MM.1S (cell line): ENCODE results near the gene MGST3.
"Not testable (repeated sequence)": the region's sequence is repeated elsewhere in the genome, so short reads cannot be mapped to it uniquely, and the experiment has no call there.

Source experiments
- DNase-seq: peaks from one replicate; pipeline ENCODE4 v3.0.0-alpha.2; 2015
- H2AFZ ChIP-seq: fragments of 300-600 bp; sonication (generic); 2 replicates; pipeline ENCODE4 v1.6.0; 2016; ENCODE audit warnings: antibody characterized with exemption, low read length
- H3F3A ChIP-seq: fragments of 300-600 bp; sonication (generic); 2 replicates; pipeline ENCODE4 v1.6.1; 2016; ENCODE audit warnings: mild to moderate bottlenecking, antibody characterized with exemption, low read length, moderate library complexity, mixed read lengths; ENCODE audit not compliant: insufficient read depth
- H3K27ac ChIP-seq: fragments of 300-600 bp; sonication (generic); 2 replicates; pipeline ENCODE4 v1.5.1; 2016; ENCODE audit warnings: mild to moderate bottlenecking, low read length
- H3K27me3 ChIP-seq: fragments of 300-600 bp; sonication (generic); replicated peaks from 2 replicates; pipeline ENCODE4 v1.6.0; 2016; ENCODE audit warnings: low read length; ENCODE audit not compliant: insufficient read depth
- H3K36me3 ChIP-seq: fragments of 300-600 bp; sonication (generic); replicated peaks from 2 replicates; pipeline ENCODE4 v1.6.1; 2016; ENCODE audit warnings: mild to moderate bottlenecking, low read length, mixed read lengths; ENCODE audit not compliant: insufficient read depth
- H3K4me1 ChIP-seq: fragments of 300-600 bp; sonication (generic); 2 replicates; pipeline ENCODE4 v1.6.1; 2016; ENCODE audit warnings: low read length, mixed read lengths
- H3K4me2 ChIP-seq: fragments of 300-600 bp; sonication (generic); 2 replicates; pipeline ENCODE4 v1.6.0; 2016; ENCODE audit warnings: low read depth, low read length
- H3K4me3 ChIP-seq: fragments of 300-600 bp; sonication (generic); 2 replicates; pipeline ENCODE4 v1.5.1; 2016; ENCODE audit warnings: low read length, mixed read lengths
- H3K79me2 ChIP-seq: fragments of 300-600 bp; sonication (generic); 2 replicates; pipeline ENCODE4 v1.6.1; 2016; ENCODE audit warnings: mixed run types, low read length, mixed read lengths
- H3K9ac ChIP-seq: fragments of 300-600 bp; sonication (generic); 2 replicates; pipeline ENCODE4 v1.6.1; 2016; ENCODE audit warnings: low read length, mixed read lengths
- H3K9me2 ChIP-seq: fragments of 300-600 bp; sonication (generic); replicated peaks from 2 replicates; pipeline ENCODE4 v1.6.1; 2016; ENCODE audit warnings: mild to moderate bottlenecking, low read length, mixed read lengths; ENCODE audit not compliant: insufficient read depth
- H3K9me3 ChIP-seq: fragments of 300-600 bp; sonication (generic); replicated peaks from 2 replicates; pipeline ENCODE4 v1.6.1; 2016; ENCODE audit warnings: mild to moderate bottlenecking, low read length, mixed read lengths; ENCODE audit not compliant: insufficient read depth
- H4K20me1 ChIP-seq: fragments of 300-600 bp; sonication (generic); 2 replicates; pipeline ENCODE4 v1.6.1; 2016; ENCODE audit warnings: mild to moderate bottlenecking, low read length, moderate library complexity, mixed read lengths; ENCODE audit not compliant: insufficient read depth
- CTCF ChIP-seq: fragments of 300-600 bp; sonication (generic); IDR thresholded peaks from 2 replicates; pipeline ENCODE4 v1.5.1; 2016; ENCODE audit warnings: antibody characterized with exemption, low read length, mixed read lengths
- EZH2 ChIP-seq: fragments of 300-600 bp; sonication (generic); optimal IDR thresholded peaks from 2 replicates; pipeline ENCODE3; 2017; ENCODE audit warnings: low read depth, mild to moderate bottlenecking, antibody characterized with exemption, low read length, mixed read lengths
- EZH2phosphoT487 ChIP-seq: fragments of 300-600 bp; sonication (generic); IDR thresholded peaks from 2 replicates; pipeline ENCODE4 v1.6.1; 2018; ENCODE audit warnings: antibody characterized with exemption, low read length

The MGST3 gene

GRCh38 chr1:165637427-165637826, 6.4 kb downstream of the MGST3 start:
- no peaks in the 10 kb centered on the region for H3K36me3 ChIP-seq
- no peak overlapping the region for H2AFZ ChIP-seq
- no peaks in the 10 kb centered on the region for H4K20me1 ChIP-seq
- no peak overlapping the region for H3K9ac ChIP-seq
- peaks cover 13% of the 10 kb centered on the region for H3K79me2 ChIP-seq
- peaks cover 17% of the 10 kb centered on the region for H3K4me1 ChIP-seq
- no peak for DNase-seq
- H3K27ac ChIP-seq = no peak overlapping the region
- H3K9me2 ChIP-seq = no peaks in the 10 kb centered on the region
- no peaks in the 10 kb centered on the region; the same call in 1 of the 2 replicates for H3F3A ChIP-seq
- no peaks in the 10 kb centered on the region for H3K27me3 ChIP-seq
- no peak overlapping the region for H3K4me3 ChIP-seq
- no peaks in the 10 kb centered on the region for H3K9me3 ChIP-seq
- TF ChIP-seq EZH2phosphoT487 = no peak
- TF ChIP-seq EZH2 = no peak
- no peak for TF ChIP-seq CTCF
- H3K4me2 ChIP-seq = no peak overlapping the region

- H4K20me1 ChIP-seq, H3K9me3 ChIP-seq, H3K27ac ChIP-seq, DNase-seq, H3K9me2 ChIP-seq, H3K27me3 ChIP-seq, H3K4me2 ChIP-seq, H3F3A ChIP-seq, H3K36me3 ChIP-seq, H2AFZ ChIP-seq, H3K9ac ChIP-seq, H3K4me3 ChIP-seq: not testable (repeated sequence)
- peaks cover 21% of the 10 kb centered on the region for H3K4me1 ChIP-seq
- H3K79me2 ChIP-seq = peaks cover 12% of the 10 kb centered on the region
Measured at GRCh38 chr1:165638211-165638610, 7.2 kb downstream of the MGST3 start.

GRCh38 chr1:165639821-165640623, 9.0 kb downstream of the MGST3 start:
- DNase-seq = no peak
- H3K79me2 ChIP-seq = peaks cover 6% of the 10 kb centered on the region

More at GRCh38 chr1:165639821-165640623, 9.0 kb downstream of the MGST3 start:
- Histone ChIP-seq H3K27me3 (no peaks in the 10 kb centered on the region), H3K9ac (no peak overlapping the region), H3K27ac (no peak overlapping the region), H4K20me1 (no peaks in the 10 kb centered on the region), H3K9me2 (no peaks in the 10 kb centered on the region), H3K4me2 (no peak overlapping the region), H3K4me1 (peaks cover 21% of the 10 kb centered on the region), H3F3A (no peaks in the 10 kb centered on the region; the same call in 1 of the 2 replicates), H3K36me3 (no peaks in the 10 kb centered on the region), H3K4me3 (no peak overlapping the region), H2AFZ (no peak overlapping the region), H3K9me3 (no peaks in the 10 kb centered on the region)
- TF ChIP-seq EZH2phosphoT487 (no peak), CTCF (no peak), EZH2 (no peak)
